ENCODE data around the gene CFB. TPM values are rescaled to one million over a fixed set of nuclear protein-coding genes. Genes with fewer than 3 reads are reported as not detected.
A peak's percentile ranks its signal among the peaks of the same experiment; 100 is the strongest.
"Not testable (repeated sequence)": the region's sequence is repeated elsewhere in the genome, so short reads cannot be mapped to it uniquely, and the experiment has no call there.

The CFB gene
- total RNA-seq = 10 to 100 TPM; 35.8 to 83.3 TPM
- long read RNA-seq, donor 1, transcript CFB-271 (18 exons, 2,862 nt) = major isoform, 52 of 68 reads
- long read RNA-seq, donor 1, partial matches to known transcripts = 9 of 68 reads
- long read RNA-seq, donor 1, other reads (novel, unspliced or antisense) = 6 of 68 reads
- long read RNA-seq, donor 2, transcript CFB-271 (18 exons, 2,862 nt) = major isoform, 146 of 182 reads
- long read RNA-seq, donor 2, partial matches to known transcripts = 29 of 182 reads
- long read RNA-seq, donor 2, other reads (novel, unspliced or antisense) = 7 of 182 reads

GRCh38 chr6:31945507-31946369 is at the start of gene CFB:
TSS of gene CFB (plus strand) at chr6:31946095. CDS start at chr6:31946222, 127 bp downstream.
- intact Hi-C loops (cut with DNase I) = no loop called here
- DNase-seq (ENCODE audit: low spot score) = peak; percentile 95

- intact Hi-C loops (cut with DNase I) = no loop called here
Observed at GRCh38 chr6:31896493-31896855, 49.4 kb upstream of the CFB start.

GRCh38 chr6:31896856-31897611 is 48.9 kb upstream of the CFB start:
- intact Hi-C loops (cut with DNase I) = no loop called here
- peak; percentile 53 for DNase-seq (ENCODE audit: low spot score)

More at GRCh38 chr6:31896493-31896855, 49.4 kb upstream of the CFB start:
- no peak for DNase-seq (ENCODE audit: low spot score)

- peak; percentile 96 for DNase-seq (ENCODE audit: low spot score)
- intact Hi-C loops (cut with DNase I) = no loop called here
Observed at GRCh38 chr6:31897612-31898382, 48.1 kb upstream of the CFB start, which contains the start of gene EHMT2. TSS of gene EHMT2 (minus strand) at chr6:31897698. CDS start at chr6:31897677, 21 bp downstream.

GRCh38 chr6:31898383-31899011 is 47.4 kb upstream of the CFB start:
- intact Hi-C loops (cut with DNase I) = no loop called here
- DNase-seq (ENCODE audit: low spot score) = no peak

- intact Hi-C loops (cut with DNase I) = no loop called here
- no peak for DNase-seq (ENCODE audit: low spot score)
Observed at GRCh38 chr6:31899215-31899614, 46.7 kb upstream of the CFB start.

- no peak for DNase-seq (ENCODE audit: low spot score)
- intact Hi-C loops (cut with DNase I) = loop anchor here (5.0 kb wide), 1 partner anchor 52 kb away; no protein-coding TSS in a partner anchor
Observed at GRCh38 chr6:31899882-31900722, 45.8 kb upstream of the CFB start.

- intact Hi-C loops (cut with DNase I) = loop anchor here (5.0 kb wide), 1 partner anchor 51 kb away; no protein-coding TSS in a partner anchor
- no peak for DNase-seq (ENCODE audit: low spot score)
Observed at GRCh38 chr6:31900917-31901414, 44.9 kb upstream of the CFB start.

- intact Hi-C loops (cut with DNase I) = loop anchor here (5.0 kb wide), 1 partner anchor 51 kb away; no protein-coding TSS in a partner anchor
- peak; percentile 87 for DNase-seq (ENCODE audit: low spot score)
Observed at GRCh38 chr6:31901415-31901952, 44.4 kb upstream of the CFB start.

GRCh38 chr6:31901953-31902643 is 43.8 kb upstream of the CFB start, which contains the start of gene ZBTB12:
TSS of gene ZBTB12 (minus strand) at chr6:31902086. CDS start at chr6:31901305, 781 bp downstream.
- DNase-seq (ENCODE audit: low spot score) = peak; percentile 95
- intact Hi-C loops (cut with DNase I) = loop anchor here (5.0 kb wide), 1 partner anchor 50 kb away; no protein-coding TSS in a partner anchor

GRCh38 chr6:31903957-31904356 is 41.9 kb upstream of the CFB start:
- DNase-seq (ENCODE audit: low spot score) = no peak
- intact Hi-C loops (cut with DNase I) = loop anchor here (1.0 to 5.0 kb wide), 2 partner anchors 42 to 48 kb away; partner anchors contain the start of gene NEU1 (in 1 of the 2)

GRCh38 chr6:31905041-31905440 is 40.9 kb upstream of the CFB start:
- DNase-seq (ENCODE audit: low spot score) = no peak
- intact Hi-C loops (cut with DNase I) = no loop called here

- no peak for DNase-seq (ENCODE audit: low spot score)
Observed at GRCh38 chr6:31906122-31906521, 39.8 kb upstream of the CFB start.

GRCh38 chr6:31906727-31907126 is 39.2 kb upstream of the CFB start:
- DNase-seq (ENCODE audit: low spot score); intact Hi-C loops (cut with DNase I): not testable (repeated sequence)

More at GRCh38 chr6:31906122-31906521, 39.8 kb upstream of the CFB start:
- intact Hi-C loops (cut with DNase I) = no loop called here

- intact Hi-C loops (cut with DNase I) = no loop called here
- DNase-seq (ENCODE audit: low spot score) = no peak
Observed at GRCh38 chr6:31907158-31907813, 38.6 kb upstream of the CFB start.

- intact Hi-C loops (cut with DNase I); DNase-seq (ENCODE audit: low spot score): not testable (repeated sequence)
Observed at GRCh38 chr6:31908255-31908654, 37.6 kb upstream of the CFB start.

Data from posterior vena cava (tissue), 2 donors.